GM21381 (cell line): Measurements from ENCODE around the gene ADH7.
"Not testable (repeated sequence)": the region's sequence is repeated elsewhere in the genome, so short reads cannot be mapped to it uniquely, and the experiment has no call there.

Source experiments
- ATAC-seq: cut with Tn5 transposase; IDR thresholded peaks from one replicate; pipeline ENCODE4 v1.9.1; 2021; ENCODE audit warnings: mild to moderate bottlenecking, moderate library complexity; ENCODE audit not compliant: unreplicated experiment

ADH7 gene

GRCh38 chr4:99382745-99383360 lies 52.3 kb downstream of the ADH7 start:
- ATAC-seq = no peak

GRCh38 chr4:99381588-99382175 lies 53.5 kb downstream of the ADH7 start:
- ATAC-seq = no peak

DNA sequence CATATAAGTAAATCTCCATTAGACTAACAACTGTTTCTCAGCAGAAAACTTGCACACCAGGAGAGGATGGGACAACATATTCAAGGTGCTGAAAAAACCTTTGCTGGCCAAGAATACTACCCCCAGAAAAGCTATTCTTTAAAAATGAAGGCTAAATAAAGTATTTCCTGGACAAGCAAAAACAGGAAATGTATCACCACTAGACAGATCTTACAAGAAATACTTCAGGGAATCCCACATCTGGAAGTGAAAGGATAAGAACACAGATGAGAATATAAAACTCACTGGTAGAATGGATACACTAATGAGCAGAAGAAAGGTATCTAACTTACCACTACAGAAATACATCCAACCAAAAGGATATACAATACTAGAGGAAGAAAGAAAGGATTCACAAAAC lies 55.6 kb downstream of the ADH7 start:
- ATAC-seq = no peak

- no peak for ATAC-seq
Measured at GRCh38 chr4:99378876-99379275, 56.3 kb downstream of the ADH7 start.

DNA sequence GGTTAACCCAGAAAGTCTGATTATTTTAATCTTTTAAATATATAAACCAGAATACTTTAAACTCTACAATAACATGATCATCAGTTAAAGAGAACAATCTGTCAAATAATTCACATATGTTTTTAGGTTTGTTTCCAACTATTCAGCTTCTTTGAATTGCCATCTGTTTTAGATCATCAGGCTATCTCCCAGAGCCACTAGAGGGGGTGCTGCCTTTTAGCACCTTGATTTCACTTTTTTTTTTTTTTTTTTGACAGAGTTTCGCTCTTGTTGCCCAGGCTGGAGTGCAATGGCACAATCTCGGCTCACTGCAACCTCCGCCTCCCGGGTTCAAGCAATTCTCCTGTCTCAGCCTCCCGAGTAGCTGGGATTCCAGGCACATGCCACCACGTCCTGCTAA lies 57.8 kb downstream of the ADH7 start:
- ATAC-seq = not testable (repeated sequence)

DNA sequence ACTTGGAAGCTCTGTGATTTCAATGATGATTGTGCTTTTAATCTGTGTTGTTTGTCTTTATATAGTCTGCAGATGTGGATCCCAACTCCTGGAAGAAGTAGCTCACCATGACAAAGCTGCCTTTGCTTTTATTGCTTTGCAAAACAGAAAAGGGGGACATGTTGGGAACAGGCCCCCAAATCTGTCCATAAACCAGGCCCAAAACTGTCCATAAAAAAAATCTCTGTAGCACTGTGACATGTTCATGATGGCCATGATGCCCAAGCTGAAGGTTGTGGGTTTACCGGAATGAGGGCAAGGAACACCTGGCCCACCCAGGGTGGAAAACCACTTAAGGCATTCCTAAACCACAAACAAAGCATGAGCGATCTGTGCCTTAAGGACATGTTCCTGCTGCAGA lies 62.7 kb downstream of the ADH7 start:
- not testable (repeated sequence) for ATAC-seq

- not testable (repeated sequence) for ATAC-seq
Measured at GRCh38 chr4:99367817-99368216, 67.3 kb downstream of the ADH7 start.

DNA sequence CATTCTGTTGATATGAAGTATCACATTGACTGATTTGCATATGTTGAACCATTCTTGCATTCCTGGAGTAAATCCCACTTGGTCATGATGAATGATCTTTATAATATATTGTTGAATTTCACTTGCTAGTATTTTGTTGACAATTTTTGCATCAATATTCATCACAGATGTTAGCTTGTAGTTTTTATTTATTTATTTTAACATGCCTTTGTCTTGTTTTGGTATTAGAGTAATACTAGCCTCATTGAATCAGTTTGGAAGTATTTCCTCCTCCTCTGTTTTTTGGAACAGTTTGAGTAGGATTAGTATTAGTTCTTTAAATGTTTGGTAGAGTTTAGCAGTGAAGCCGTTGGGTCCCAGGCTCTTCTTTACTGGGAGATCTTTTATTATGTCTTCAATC lies 68.7 kb downstream of the ADH7 start:
- ATAC-seq = no peak

GRCh38 chr4:99362768-99363167 lies 72.4 kb downstream of the ADH7 start:
- ATAC-seq = no peak
